ENCODE data around the gene SHKBP1.

Gene SHKBP1

GRCh38 chr19:40603389-40604170 lies 26.9 kb downstream of the SHKBP1 start:
- DNase-seq = peak; percentile 99

DNA sequence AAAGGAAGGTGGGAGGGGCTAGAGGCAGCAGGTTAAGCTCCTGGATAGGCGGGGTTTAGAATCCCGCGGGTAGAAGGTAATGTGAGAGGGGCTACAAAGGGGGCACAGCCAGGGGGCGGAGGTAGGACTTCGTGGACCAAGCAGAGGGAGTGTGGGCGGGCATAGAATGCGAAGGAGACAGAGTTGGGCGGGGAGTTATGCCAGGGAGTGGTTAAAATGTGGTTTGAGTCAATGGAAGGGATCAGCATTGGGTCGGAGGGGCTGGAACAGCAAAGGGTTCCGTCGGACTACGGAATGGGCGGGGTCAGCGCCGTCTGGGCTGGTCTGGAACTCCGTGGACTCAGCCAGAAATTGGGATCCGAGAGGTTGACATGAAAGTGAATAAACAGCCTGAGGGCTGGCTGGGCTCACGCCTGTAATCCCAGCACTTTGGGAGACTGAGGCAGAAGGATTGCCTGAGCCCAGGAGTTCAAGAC lies 27.5 kb downstream of the SHKBP1 start:
- no peak for DNase-seq

GRCh38 chr19:40604647-40605215 lies 28.1 kb downstream of the SHKBP1 start:
- DNase-seq = no peak

DNA sequence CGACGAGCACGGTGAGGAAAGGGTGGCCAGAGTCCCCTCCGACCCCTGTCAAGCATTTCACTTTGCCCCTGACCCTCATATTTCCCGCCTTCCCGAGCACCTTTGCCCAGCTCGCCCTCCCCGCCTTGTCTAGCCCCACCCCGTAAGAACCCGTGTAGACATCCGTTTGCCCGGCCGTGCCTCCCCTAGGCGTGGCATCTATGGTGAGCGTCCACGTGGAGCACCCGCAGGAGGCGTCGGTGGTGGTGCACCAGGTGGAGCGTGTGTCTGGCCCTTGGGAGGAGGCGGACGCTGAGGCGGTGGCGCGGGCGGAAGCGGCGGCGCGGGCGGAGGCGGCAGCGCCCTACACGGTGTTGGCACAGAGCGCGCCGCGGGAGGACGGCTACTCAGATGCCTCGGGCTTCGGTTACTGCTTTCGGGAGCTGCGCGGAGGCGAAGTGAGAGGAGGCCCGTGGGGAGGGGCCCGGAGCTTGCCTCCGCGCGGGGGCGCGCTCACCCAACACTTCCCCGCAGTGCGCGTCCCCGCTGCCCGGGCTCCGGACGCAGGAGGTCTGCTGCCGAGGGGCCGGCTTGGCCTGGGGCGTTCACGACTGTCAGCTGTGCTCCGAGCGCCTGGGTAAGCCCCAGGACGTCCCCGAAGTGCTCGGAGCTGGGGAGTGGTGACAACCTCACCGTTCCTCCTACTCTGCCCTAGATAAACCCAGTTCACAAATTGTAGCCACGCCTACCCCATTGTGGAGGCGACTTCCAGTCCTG lies 28.7 kb downstream of the SHKBP1 start:
- DNase-seq = peak; percentile 90

- no peak for DNase-seq
These were observed 30.9 kb downstream of the SHKBP1 start for GRCh38 chr19:40607311-40608239.

- no peak for DNase-seq
These were observed 31.6 kb downstream of the SHKBP1 start for GRCh38 chr19:40608240-40608621.

GRCh38 chr19:40608957-40609356 lies 32.3 kb downstream of the SHKBP1 start:
- no peak for DNase-seq

DNA sequence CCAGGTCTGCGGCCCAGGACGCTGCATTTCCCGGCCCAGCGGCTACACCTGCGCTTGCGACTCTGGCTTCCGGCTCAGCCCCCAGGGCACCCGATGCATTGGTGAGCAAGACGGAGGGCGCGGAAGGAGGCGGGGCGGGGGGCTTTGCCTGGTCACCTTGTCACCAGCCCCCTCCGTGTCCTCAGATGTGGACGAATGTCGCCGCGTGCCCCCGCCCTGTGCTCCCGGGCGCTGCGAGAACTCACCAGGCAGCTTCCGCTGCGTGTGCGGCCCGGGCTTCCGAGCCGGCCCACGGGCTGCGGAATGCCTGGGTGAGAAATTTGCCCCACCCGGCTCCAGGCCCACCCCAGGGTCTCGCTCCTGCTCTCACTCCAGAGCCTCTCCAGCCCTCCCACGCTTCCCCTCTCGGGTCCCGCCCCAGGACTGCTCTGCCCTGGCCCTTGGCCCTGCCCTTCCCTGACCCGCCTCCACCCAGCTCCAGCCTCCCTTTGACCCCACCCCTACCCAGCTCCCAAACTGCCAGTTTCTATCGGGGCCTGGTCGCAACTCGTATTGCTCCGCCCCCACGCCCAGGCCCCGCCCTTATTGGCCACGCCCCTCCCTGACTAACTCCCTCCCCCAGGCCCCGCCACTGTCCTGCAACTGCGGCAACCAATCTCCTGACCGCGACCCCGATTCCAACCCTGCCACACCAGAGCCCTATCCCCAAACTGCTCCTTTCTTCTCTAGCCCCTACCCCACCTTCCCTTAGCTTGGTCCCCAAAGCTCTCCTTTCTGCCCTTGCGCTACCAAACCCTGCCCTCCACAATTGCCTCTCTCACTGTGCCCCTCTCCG lies 33.1 kb downstream of the SHKBP1 start:
- peak; percentile 89 for DNase-seq

DNA sequence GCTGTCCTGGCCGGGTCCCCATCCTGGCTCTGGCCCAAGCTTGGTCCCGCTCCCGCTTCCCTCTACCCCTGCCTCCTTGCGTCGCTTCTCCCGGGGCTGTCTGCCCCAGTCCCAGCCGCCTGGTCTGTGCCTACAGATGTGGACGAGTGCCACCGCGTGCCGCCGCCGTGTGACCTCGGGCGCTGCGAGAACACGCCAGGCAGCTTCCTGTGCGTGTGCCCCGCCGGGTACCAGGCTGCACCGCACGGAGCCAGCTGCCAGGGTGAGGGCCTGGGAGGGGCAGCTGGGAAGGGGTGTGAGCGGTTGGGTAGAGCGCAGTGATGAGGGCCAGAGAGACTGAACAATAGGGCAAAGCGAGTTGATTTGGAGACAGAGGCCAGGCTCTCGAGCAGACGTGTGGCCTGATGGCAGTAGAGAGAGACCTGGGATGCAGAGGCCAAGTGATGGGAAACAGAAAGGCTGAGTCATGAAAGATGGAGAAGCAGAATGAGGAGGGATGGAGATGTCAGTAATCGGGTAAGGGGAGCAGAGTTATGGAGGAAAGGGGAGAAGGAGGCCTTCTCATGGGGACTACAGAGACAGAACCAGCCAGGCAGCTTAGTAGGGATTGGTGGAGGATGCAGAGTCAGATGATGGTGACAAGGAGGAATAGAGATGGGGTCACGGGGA lies 33.9 kb downstream of the SHKBP1 start:
- DNase-seq = peak; percentile 77

- DNase-seq = peak; percentile 37
These were observed 34.4 kb downstream of the SHKBP1 start for GRCh38 chr19:40611096-40611495.

DNA sequence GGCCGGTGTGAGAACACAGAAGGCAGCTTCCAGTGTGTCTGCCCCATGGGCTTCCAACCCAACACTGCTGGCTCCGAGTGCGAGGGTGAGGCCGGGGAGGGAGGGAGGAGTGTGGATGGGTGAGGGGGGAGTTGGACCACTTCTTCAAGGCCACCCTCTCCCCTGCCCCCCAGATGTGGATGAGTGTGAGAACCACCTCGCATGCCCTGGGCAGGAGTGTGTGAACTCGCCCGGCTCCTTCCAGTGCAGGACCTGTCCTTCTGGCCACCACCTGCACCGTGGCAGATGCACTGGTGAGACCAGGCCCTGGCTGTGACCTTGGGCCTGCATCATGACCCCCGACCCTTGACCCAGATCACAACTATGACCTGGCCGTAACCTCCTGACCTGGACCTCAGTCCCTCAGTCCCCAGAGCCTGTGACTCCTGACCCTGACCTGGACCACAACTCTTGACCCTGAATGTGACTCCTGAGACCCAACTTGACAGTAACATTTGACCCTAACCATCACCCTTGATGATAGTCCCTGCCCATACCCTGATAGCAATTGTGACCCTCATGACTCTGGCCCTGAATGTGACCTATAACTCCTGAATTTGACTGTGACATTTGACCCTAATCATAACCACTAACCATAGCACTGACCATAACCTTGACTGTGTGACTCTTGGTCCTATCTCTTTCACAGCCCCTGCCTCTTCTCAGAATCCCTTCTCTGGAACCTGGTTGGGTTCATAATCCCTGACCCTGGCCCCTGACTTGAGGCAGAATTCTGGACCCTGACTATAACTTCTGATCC lies 35.4 kb downstream of the SHKBP1 start:
- DNase-seq = no peak

DNA sequence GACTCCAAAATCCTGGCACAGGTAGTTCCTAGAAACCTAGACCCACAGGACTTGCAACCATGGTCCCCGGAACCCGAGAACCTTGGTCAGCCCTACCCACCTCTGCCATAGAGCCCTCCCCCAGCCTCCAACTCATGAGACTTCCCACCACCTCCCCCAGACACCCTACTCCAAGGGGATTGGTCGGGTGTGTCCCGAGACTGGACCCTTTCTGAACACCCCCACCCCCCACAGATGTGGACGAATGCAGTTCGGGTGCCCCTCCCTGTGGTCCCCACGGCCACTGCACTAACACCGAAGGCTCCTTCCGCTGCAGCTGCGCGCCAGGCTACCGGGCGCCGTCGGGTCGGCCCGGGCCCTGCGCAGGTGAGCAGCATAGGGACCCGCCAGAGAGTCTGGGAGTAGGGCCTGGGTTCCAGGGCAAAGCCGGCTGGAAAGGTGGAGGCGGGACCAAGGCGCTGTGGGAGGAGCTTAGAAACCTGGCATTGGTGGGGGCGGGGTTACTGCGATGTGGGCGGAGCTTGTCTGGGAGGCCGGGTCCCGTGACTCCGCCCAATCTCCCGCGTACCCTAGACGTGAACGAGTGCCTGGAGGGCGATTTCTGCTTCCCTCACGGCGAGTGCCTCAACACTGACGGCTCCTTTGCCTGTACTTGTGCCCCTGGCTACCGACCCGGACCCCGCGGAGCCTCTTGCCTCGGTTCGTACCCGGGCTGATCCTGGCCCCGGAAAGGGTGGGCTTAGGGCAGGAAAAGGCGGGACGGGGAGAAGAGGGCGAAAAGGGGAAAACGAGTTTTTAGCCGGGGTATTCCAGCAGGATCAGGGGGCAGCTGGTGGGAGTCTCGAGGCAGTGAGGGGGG lies 36.4 kb downstream of the SHKBP1 start:
- DNase-seq = peak; percentile 74

- DNase-seq = peak; percentile 85
These were observed 37.3 kb downstream of the SHKBP1 start for GRCh38 chr19:40613690-40614621.

GRCh38 chr19:40614622-40615411 lies 38.1 kb downstream of the SHKBP1 start:
- peak; percentile 84 for DNase-seq

DNA sequence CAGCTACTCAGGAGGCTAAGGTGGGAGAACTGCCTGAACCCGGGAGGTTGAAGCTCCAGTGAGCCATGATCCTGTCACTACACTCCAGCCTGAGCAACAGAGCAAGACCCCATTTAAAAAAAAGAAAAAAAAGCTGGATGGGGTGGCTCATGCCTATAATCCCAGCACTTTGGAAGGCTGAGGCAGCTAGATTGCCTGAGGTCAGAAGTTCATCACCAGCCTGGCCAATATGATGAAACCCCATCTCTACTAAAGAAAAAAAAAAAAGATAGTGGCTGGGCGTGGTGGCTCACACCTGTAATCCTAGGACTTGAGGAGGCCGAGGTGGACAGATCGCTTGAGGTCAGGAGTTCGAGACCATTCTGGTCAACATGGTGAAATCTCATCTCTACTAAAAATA lies 39.5 kb downstream of the SHKBP1 start:
- no peak for DNase-seq

DNA sequence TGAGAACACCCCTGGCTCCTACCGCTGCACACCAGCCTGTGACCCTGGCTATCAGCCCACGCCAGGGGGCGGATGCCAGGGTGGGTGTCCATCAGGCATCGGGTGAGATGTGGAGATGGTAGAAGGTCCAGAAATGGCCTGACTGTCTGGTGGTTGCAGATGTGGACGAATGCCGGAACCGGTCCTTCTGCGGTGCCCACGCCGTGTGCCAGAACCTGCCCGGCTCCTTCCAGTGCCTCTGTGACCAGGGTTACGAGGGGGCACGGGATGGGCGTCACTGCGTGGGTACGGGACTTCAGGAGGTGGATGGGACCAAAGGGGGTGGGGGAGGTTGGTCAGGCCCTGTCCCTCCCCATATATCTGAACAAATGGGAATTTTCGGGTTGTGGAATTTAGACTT lies 40.3 kb downstream of the SHKBP1 start:
- DNase-seq = no peak

DNA sequence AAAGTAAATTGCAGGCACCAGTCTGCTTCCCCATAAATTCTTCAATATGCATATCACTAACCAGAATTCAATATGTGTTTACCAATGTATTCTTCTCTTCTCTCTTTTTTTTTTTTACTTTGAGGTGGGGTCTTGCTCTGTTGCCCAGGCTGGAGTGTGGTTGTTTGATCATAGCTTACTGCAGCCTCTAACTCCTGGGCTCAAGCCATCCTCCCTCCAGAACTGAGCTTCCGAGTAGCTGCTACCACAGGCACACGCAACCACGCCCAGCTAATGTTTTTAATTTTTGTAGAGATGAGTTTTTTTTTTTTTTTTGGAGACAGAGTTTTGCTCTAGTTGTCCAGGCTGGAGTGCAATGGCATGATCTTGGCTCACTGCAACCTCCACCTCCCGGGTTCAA lies 41.3 kb downstream of the SHKBP1 start:
- no peak for DNase-seq

Data from CD4-positive, alpha-beta T cell treated with Interleukin-12 subunit alpha and Interleukin-12 subunit beta, for 1 hour (primary cell).